GM13977 (cell line): ENCODE data around the gene NPL.

Source experiments
- DNase-seq: peaks from one replicate; pipeline ENCODE4 v3.0.0; 2012; ENCODE audit warnings: low spot score
- CTCF ChIP-seq: IDR thresholded peaks from 2 replicates; pipeline ENCODE4 v1.5.1; 2012; ENCODE audit warnings: mild to moderate bottlenecking, control low read depth; ENCODE audit not compliant: insufficient read depth; ENCODE audit errors: extremely low read depth, missing control alignments
- in situ Hi-C: fragments of 300-500 bp; cut with MboI; formaldehyde crosslinking; loops from one replicate; pipeline ENCODE4 v1.12.0; 2022; ENCODE audit warnings: low sequenced_read_pairs, low pct_unique_long_range_greater_than_20kb, mixed read lengths, inconsistent platforms; ENCODE audit not compliant: unreplicated experiment

Gene NPL

GRCh38 chr1:182766050-182766449 lies 23.5 kb upstream of the NPL start:
- in situ Hi-C loops, result no loop called here
- DNase-seq, result no peak
- TF ChIP-seq CTCF, result no peak

- in situ Hi-C loops, result no loop called here
- DNase-seq, result no peak
- TF ChIP-seq CTCF, result no peak
Measured at GRCh38 chr1:182766881-182767645, 22.5 kb upstream of the NPL start.

- no peak for DNase-seq
- TF ChIP-seq CTCF, result no peak
- in situ Hi-C loops, result no loop called here
Measured at GRCh38 chr1:182768963-182769362, 20.6 kb upstream of the NPL start.

- DNase-seq, result no peak
- in situ Hi-C loops, result no loop called here
- TF ChIP-seq CTCF, result no peak
Measured at GRCh38 chr1:182770232-182770631, 19.3 kb upstream of the NPL start.

- in situ Hi-C loops, result no loop called here
- no peak for TF ChIP-seq CTCF
- no peak for DNase-seq
Measured at GRCh38 chr1:182771187-182771984, 18.2 kb upstream of the NPL start.

GRCh38 chr1:182777386-182777785 lies 12.2 kb upstream of the NPL start:
- no peak for TF ChIP-seq CTCF
- in situ Hi-C loops, result no loop called here
- no peak for DNase-seq
